GM23338 (cell line): Measurements from ENCODE around the gene JPH3. TPM values are rescaled to one million over a fixed set of nuclear protein-coding genes. Genes with fewer than 3 reads are reported as not detected.

Experiments
- ATAC-seq: fragments of 200-7000 bp; cut with Tn5 transposase; 3 replicates; pipeline ENCODE4 v1.9.1; 2020
- DNase-seq: peaks from one replicate; pipeline ENCODE4 v3.0.0-alpha.2; 2015; ENCODE audit warnings: low spot score
- H2AFZ ChIP-seq: fragments of 200-600 bp; sonication (generic); 2 replicates; pipeline ENCODE4 v1.8.0; 2016; ENCODE audit warnings: antibody characterized with exemption, mild to moderate bottlenecking, moderate library complexity
- H3F3A ChIP-seq: fragments of 200-600 bp; sonication (generic); replicated peaks from 2 replicates; pipeline ENCODE4 v1.8.0; 2017; ENCODE audit warnings: antibody characterized with exemption, mixed run types, low read depth
- H3K27ac ChIP-seq: fragments of 200-600 bp; sonication (generic); 2 replicates; pipeline ENCODE4 v1.6.1; 2016; ENCODE audit warnings: low read depth
- H3K27me3 ChIP-seq: fragments of 200-600 bp; sonication (generic); 2 replicates; pipeline ENCODE4 v1.8.0; 2016; ENCODE audit warnings: mild to moderate bottlenecking, mixed run types, moderate library complexity; ENCODE audit not compliant: insufficient read depth
- H3K36me3 ChIP-seq: fragments of 200-600 bp; sonication (generic); 2 replicates; pipeline ENCODE4 v1.8.0; 2016; ENCODE audit warnings: mild to moderate bottlenecking; ENCODE audit not compliant: insufficient read depth
- H3K4me1 ChIP-seq: fragments of 200-600 bp; sonication (generic); 2 replicates; pipeline ENCODE4 v1.8.0; 2016; ENCODE audit warnings: mild to moderate bottlenecking, moderate library complexity; ENCODE audit not compliant: insufficient read depth
- H3K4me2 ChIP-seq: fragments of 200-600 bp; sonication (generic); 2 replicates; pipeline ENCODE4 v1.7.1; 2017; ENCODE audit warnings: mixed run types
- H3K4me3 ChIP-seq: fragments of 200-600 bp; sonication (generic); 2 replicates; pipeline ENCODE4 v1.6.1; 2016; ENCODE audit warnings: mixed run types
- H3K79me2 ChIP-seq: fragments of 200-600 bp; sonication (generic); replicated peaks from 2 replicates; pipeline ENCODE4 v1.8.0; 2017; ENCODE audit warnings: mild to moderate bottlenecking; ENCODE audit not compliant: insufficient read depth
- H3K9me2 ChIP-seq: fragments of 200-600 bp; sonication (generic); 2 replicates; pipeline ENCODE4 v1.8.0; 2017; ENCODE audit not compliant: insufficient read depth
- H4K20me1 ChIP-seq: fragments of 200-600 bp; sonication (generic); replicated peaks from 2 replicates; pipeline ENCODE4 v1.8.0; 2017; ENCODE audit warnings: mild to moderate bottlenecking; ENCODE audit not compliant: insufficient read depth
- H3K27ac Mint-ChIP-seq: 2 replicates; pipeline ENCODE4 v1.8.0; 2020; ENCODE audit warnings: inconsistent platforms, mild to moderate bottlenecking, moderate library complexity, mixed read lengths
- H3K27me3 Mint-ChIP-seq: 3 replicates; pipeline ENCODE4 v1.8.0; 2022; ENCODE audit warnings: low read depth, mild to moderate bottlenecking, moderate library complexity, mixed read lengths, inconsistent platforms; ENCODE audit not compliant: insufficient read depth, poor library complexity
- H3K36me3 Mint-ChIP-seq: 3 replicates; pipeline ENCODE4 v1.8.0; 2021; ENCODE audit warnings: low read depth, mild to moderate bottlenecking, inconsistent platforms, moderate library complexity, mixed read lengths
- H3K4me1 Mint-ChIP-seq: 3 replicates; pipeline ENCODE4 v1.8.0; 2020; ENCODE audit warnings: mild to moderate bottlenecking, inconsistent platforms, mixed read lengths
- H3K4me3 Mint-ChIP-seq: 3 replicates; pipeline ENCODE4 v1.8.0; 2021; ENCODE audit warnings: moderate library complexity, mild to moderate bottlenecking, inconsistent platforms, mixed read lengths
- H3K9me3 Mint-ChIP-seq: 3 replicates; pipeline ENCODE4 v1.8.0; 2020; ENCODE audit warnings: moderate library complexity, mild to moderate bottlenecking, inconsistent platforms, mixed read lengths
- CREB1 ChIP-seq: fragments of 250-450 bp; sonication (Bioruptor Pico); IDR thresholded peaks from 2 replicates; pipeline ENCODE4 v1.5.0; 2020; ENCODE audit warnings: low read depth, mild to moderate bottlenecking, moderate library complexity
- EZH2 ChIP-seq: fragments of 200-600 bp; sonication (generic); IDR thresholded peaks from one replicate; pipeline ENCODE4 v1.8.0; 2017; ENCODE audit warnings: antibody characterized with exemption, mild to moderate bottlenecking, low read depth; ENCODE audit not compliant: unreplicated experiment
- EZH2phosphoT487 ChIP-seq: fragments of 200-600 bp; sonication (generic); IDR thresholded peaks from one replicate; pipeline ENCODE4 v1.8.1; 2018; ENCODE audit warnings: antibody characterized with exemption; ENCODE audit not compliant: unreplicated experiment
- NANOG ChIP-seq: IDR thresholded peaks from 2 replicates; pipeline ENCODE4 v1.6.1; 2016; ENCODE audit warnings: antibody characterized with exemption, borderline replicate concordance
- ZNF331 ChIP-seq: fragments of 250-450 bp; sonication (Bioruptor Pico); IDR thresholded peaks from 2 replicates; pipeline ENCODE4 v1.5.0; 2020; ENCODE audit warnings: low read depth, mild to moderate bottlenecking, moderate library complexity
- polyA plus RNA-seq: library from polyadenylated mRNA; unstranded; fragments of >200 nt; fragmentation: Nextera tagmentation; extraction: Ambion mirVana; gene quantifications from 2 replicates; pipeline ENCODE4 v1.2.1, GENCODE V29; 2016
- total RNA-seq: library from RNA; depleted of rRNA; stranded (reverse); fragments of >200 nt; shearing (Covaris generic); gene quantifications from 2 replicates; pipeline ENCODE4 v1.2.3, GENCODE V29; 2014
- TF ChIP-seq, protein P1 (sequence below): IDR thresholded peaks from 2 replicates; pipeline ENCODE4 v1.6.1; 2016; ENCODE audit warnings: antibody characterized with exemption
- TF ChIP-seq, protein P2 (sequence below): IDR thresholded peaks from one replicate; pipeline ENCODE4 v1.6.1; 2018; ENCODE audit warnings: antibody characterized with exemption; ENCODE audit not compliant: unreplicated experiment
- TF ChIP-seq, protein P3 (sequence below), 2 experiments: fragments of 200-600 bp in 1 of 2; sonication (generic) in 1 of 2; conservative IDR thresholded peaks; 2 replicates each; pipeline versions ENCODE4 v1.5.1 to v1.6.1; 2016 to 2017; ENCODE audit warnings: antibody characterized with exemption in 2 of 2, low read depth in 2 of 2, mild to moderate bottlenecking in 2 of 2, moderate library complexity in 1 of 2

Gene JPH3
- total and polyA plus RNA-seq, 2 experiments from 2014 or later, result 8.4 to 38.3 TPM

DNA sequence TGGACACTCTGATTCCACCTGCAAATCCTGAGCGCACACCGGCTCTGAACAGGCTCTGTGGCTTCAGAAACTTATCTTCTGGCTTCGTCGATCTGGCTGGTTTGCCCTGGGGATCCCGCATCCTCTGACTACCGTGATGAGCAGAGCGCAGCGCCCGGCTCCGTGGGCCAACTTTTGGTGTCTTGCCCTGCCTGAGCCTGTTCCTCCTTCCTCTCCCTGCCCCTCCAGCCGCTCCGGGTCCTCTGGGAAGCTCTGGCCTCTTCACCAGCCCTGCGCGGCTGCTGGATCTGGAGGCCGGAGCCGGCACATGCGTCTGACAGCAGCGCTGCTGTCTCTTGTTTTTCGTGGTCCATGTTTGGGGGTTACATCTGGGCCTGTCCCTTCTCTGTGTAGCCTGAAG is 65.6 kb downstream of the JPH3 start (continued):
- TF ChIP-seq EZH2phosphoT487, result no peak

DNA sequence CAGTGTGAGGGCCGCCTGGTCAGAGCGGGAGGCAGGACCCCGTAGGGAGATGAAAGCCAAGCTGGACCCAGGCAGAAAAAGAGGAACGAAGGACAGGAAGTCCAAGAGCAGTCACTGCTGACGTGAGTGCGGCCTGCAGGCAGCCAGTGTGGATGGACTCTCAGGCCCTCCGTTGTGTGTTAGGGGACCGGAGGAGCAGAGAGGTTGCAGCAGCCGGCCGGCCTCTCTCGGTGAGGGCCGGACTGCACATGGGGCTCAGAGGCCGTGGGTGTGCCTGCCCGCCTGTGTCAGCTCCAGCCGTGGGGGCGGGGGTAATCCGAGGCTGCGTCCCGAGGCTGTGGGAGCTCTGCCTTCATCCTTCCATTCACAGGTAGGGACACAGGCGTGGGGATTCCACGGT is 67.4 kb downstream of the JPH3 start:
- Mint-ChIP-seq H3K36me3 (no peaks in the 10 kb centered on the region), H3K4me3 (no peak overlapping the region), H3K9me3 (no peaks in the 10 kb centered on the region), H3K27me3 (peaks cover 8% of the 10 kb centered on the region), H3K4me1 (peaks cover 5% of the 10 kb centered on the region), H3K27ac (no peak overlapping the region)
- Histone ChIP-seq H3K27me3 (no peaks in the 10 kb centered on the region), H3K27ac (no peak overlapping the region; the same call in 1 of the 2 replicates), H3K36me3 (no peaks in the 10 kb centered on the region), H4K20me1 (no peaks in the 10 kb centered on the region; the same call in 1 of the 2 replicates), H3K4me1 (no peaks in the 10 kb centered on the region), H2AFZ (no peak overlapping the region), H3F3A (no peaks in the 10 kb centered on the region), H3K9me2 (no peaks in the 10 kb centered on the region), H3K4me3 (no peak overlapping the region), H3K4me2 (no peak overlapping the region), H3K79me2 (no peaks in the 10 kb centered on the region)
- TF ChIP-seq, protein P1, sequence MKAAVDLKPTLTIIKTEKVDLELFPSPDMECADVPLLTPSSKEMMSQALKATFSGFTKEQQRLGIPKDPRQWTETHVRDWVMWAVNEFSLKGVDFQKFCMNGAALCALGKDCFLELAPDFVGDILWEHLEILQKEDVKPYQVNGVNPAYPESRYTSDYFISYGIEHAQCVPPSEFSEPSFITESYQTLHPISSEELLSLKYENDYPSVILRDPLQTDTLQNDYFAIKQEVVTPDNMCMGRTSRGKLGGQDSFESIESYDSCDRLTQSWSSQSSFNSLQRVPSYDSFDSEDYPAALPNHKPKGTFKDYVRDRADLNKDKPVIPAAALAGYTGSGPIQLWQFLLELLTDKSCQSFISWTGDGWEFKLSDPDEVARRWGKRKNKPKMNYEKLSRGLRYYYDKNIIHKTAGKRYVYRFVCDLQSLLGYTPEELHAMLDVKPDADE, result no peak
- no peak for TF ChIP-seq EZH2
- no peak for TF ChIP-seq NANOG
- TF ChIP-seq, protein P2, sequence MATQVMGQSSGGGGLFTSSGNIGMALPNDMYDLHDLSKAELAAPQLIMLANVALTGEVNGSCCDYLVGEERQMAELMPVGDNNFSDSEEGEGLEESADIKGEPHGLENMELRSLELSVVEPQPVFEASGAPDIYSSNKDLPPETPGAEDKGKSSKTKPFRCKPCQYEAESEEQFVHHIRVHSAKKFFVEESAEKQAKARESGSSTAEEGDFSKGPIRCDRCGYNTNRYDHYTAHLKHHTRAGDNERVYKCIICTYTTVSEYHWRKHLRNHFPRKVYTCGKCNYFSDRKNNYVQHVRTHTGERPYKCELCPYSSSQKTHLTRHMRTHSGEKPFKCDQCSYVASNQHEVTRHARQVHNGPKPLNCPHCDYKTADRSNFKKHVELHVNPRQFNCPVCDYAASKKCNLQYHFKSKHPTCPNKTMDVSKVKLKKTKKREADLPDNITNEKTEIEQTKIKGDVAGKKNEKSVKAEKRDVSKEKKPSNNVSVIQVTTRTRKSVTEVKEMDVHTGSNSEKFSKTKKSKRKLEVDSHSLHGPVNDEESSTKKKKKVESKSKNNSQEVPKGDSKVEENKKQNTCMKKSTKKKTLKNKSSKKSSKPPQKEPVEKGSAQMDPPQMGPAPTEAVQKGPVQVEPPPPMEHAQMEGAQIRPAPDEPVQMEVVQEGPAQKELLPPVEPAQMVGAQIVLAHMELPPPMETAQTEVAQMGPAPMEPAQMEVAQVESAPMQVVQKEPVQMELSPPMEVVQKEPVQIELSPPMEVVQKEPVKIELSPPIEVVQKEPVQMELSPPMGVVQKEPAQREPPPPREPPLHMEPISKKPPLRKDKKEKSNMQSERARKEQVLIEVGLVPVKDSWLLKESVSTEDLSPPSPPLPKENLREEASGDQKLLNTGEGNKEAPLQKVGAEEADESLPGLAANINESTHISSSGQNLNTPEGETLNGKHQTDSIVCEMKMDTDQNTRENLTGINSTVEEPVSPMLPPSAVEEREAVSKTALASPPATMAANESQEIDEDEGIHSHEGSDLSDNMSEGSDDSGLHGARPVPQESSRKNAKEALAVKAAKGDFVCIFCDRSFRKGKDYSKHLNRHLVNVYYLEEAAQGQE, result no peak
- TF ChIP-seq CREB1 (CRISPR knock-in tag), result no peak
- no peak for TF ChIP-seq ZNF331 (CRISPR knock-in tag)
- ATAC-seq (no peak), DNase-seq (no peak)

DNA sequence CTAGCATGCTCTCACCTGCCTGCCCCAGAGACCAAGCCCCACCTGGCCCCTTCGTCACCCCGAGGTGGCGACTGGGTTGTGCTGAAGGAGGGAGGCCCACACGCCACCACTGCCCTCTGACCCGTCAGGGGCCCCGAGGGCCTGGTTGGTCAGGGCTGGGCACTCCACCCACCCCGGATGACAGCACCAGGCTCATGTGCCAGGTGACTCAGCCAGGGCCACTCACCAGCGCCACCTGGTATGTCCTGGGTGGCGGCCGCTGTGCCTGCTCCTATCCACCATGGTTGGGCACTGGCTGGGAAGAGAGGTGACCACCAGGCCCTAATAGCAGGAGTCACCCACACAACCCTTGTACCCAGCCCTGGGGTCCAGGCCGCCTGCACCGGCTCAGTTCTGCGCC is 68.9 kb downstream of the JPH3 start:
- Mint-ChIP-seq H3K4me3 (no peak overlapping the region), H3K36me3 (no peaks in the 10 kb centered on the region), H3K4me1 (peaks cover 8% of the 10 kb centered on the region), H3K27ac (no peak overlapping the region), H3K9me3 (no peaks in the 10 kb centered on the region), H3K27me3 (peaks cover 10% of the 10 kb centered on the region)
- H4K20me1 ChIP-seq, result no peaks in the 10 kb centered on the region; the same call in 1 of the 2 replicates
- H3K27me3 ChIP-seq, result no peaks in the 10 kb centered on the region
- no peak overlapping the region for H2AFZ ChIP-seq
- no peak for TF ChIP-seq EZH2phosphoT487
- TF ChIP-seq, protein P3, sequence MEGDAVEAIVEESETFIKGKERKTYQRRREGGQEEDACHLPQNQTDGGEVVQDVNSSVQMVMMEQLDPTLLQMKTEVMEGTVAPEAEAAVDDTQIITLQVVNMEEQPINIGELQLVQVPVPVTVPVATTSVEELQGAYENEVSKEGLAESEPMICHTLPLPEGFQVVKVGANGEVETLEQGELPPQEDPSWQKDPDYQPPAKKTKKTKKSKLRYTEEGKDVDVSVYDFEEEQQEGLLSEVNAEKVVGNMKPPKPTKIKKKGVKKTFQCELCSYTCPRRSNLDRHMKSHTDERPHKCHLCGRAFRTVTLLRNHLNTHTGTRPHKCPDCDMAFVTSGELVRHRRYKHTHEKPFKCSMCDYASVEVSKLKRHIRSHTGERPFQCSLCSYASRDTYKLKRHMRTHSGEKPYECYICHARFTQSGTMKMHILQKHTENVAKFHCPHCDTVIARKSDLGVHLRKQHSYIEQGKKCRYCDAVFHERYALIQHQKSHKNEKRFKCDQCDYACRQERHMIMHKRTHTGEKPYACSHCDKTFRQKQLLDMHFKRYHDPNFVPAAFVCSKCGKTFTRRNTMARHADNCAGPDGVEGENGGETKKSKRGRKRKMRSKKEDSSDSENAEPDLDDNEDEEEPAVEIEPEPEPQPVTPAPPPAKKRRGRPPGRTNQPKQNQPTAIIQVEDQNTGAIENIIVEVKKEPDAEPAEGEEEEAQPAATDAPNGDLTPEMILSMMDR (conservative IDR thresholded peaks at IDR 0.05; ENCODE audit: low read depth in 2 of 2), result peak in 1 of 2 experiments; percentile 26; a peak in 2 of 4 replicates
- DNase-seq (no peak), ATAC-seq (no peak)
- H3K79me2 ChIP-seq, result no peaks in the 10 kb centered on the region
- no peak overlapping the region for H3K4me3 ChIP-seq
- no peak overlapping the region for H3K4me2 ChIP-seq
- no peaks in the 10 kb centered on the region for H3K36me3 ChIP-seq
- H3F3A ChIP-seq, result no peaks in the 10 kb centered on the region
- H3K27ac ChIP-seq, result no peak overlapping the region
- no peaks in the 10 kb centered on the region for H3K9me2 ChIP-seq
- no peaks in the 10 kb centered on the region for H3K4me1 ChIP-seq
